Activated effector memory CD4-positive, alpha-beta T cell treated with anti-CD3 and anti-CD28 coated beads, Interleukin-2, amount 50 U/mL, for 16 hours (primary cell): ENCODE data around the gene OSTF1.

Experiments used
- DNase-seq: peaks from one replicate; pipeline ENCODE4 v3.0.0-alpha.2; 2020

Gene OSTF1

GRCh38 chr9:75128535-75128934, 40.2 kb downstream of the OSTF1 start:
- DNase-seq, result no peak

GRCh38 chr9:75130172-75130571, 41.9 kb downstream of the OSTF1 start:
- no peak for DNase-seq

- no peak for DNase-seq
Measured at GRCh38 chr9:75130621-75131230, 42.4 kb downstream of the OSTF1 start.

GRCh38 chr9:75131700-75132099, 43.4 kb downstream of the OSTF1 start:
- DNase-seq, result no peak

- DNase-seq, result no peak
Measured at GRCh38 chr9:75132244-75132643, 43.9 kb downstream of the OSTF1 start.

GRCh38 chr9:75133396-75133795, 45.1 kb downstream of the OSTF1 start:
- DNase-seq, result no peak

- DNase-seq, result no peak
Measured at GRCh38 chr9:75134495-75134894, 46.2 kb downstream of the OSTF1 start.

GRCh38 chr9:75138260-75139040, 50.1 kb downstream of the OSTF1 start:
- DNase-seq, result no peak

GRCh38 chr9:75139201-75139600, 50.9 kb downstream of the OSTF1 start:
- no peak for DNase-seq

GRCh38 chr9:75140261-75140660, 51.9 kb downstream of the OSTF1 start:
- no peak for DNase-seq

- no peak for DNase-seq
Measured at GRCh38 chr9:75142202-75142601, 53.9 kb downstream of the OSTF1 start.

- no peak for DNase-seq
Measured at GRCh38 chr9:75146229-75146628, 57.9 kb downstream of the OSTF1 start.

GRCh38 chr9:75147638-75148037, 59.3 kb downstream of the OSTF1 start:
- DNase-seq, result no peak

GRCh38 chr9:75148561-75148960, 60.2 kb downstream of the OSTF1 start:
- DNase-seq, result no peak

- DNase-seq, result no peak
Measured at GRCh38 chr9:75149841-75150241, 61.5 kb downstream of the OSTF1 start.

GRCh38 chr9:75150512-75150911, 62.2 kb downstream of the OSTF1 start:
- no peak for DNase-seq

GRCh38 chr9:75152416-75152815, 64.1 kb downstream of the OSTF1 start:
- peak; percentile 76 for DNase-seq

GRCh38 chr9:75156858-75157257, 68.5 kb downstream of the OSTF1 start:
- no peak for DNase-seq

GRCh38 chr9:75161116-75161857, 73.0 kb downstream of the OSTF1 start:
- DNase-seq, result no peak

- no peak for DNase-seq
Measured at GRCh38 chr9:75163764-75164163, 75.5 kb downstream of the OSTF1 start.

- DNase-seq, result no peak
Measured at GRCh38 chr9:75164573-75164972, 76.3 kb downstream of the OSTF1 start.

- no peak for DNase-seq
Measured at GRCh38 chr9:75167281-75167680, 79.0 kb downstream of the OSTF1 start.

- DNase-seq, result no peak
Measured at GRCh38 chr9:75168270-75169178, 80.2 kb downstream of the OSTF1 start.
